Naive thymus-derived CD8-positive, alpha-beta T cell (primary cell): ENCODE measurements around the gene SDF4. TPM values are rescaled to one million over a fixed set of nuclear protein-coding genes. Genes with fewer than 3 reads are reported as not detected.
A peak's percentile ranks its signal among the peaks of the same experiment; 100 is the strongest.

Experiments used
- ATAC-seq, 2 donors: fragments of 150-1000 bp; cut with Tn5 transposase in 1 of 2; sonication (Bioruptor Pico), chemical (Tn5 transposase) in 1 of 2; 1 replicate in 1 of 2; 2 replicates in 1 of 2; pipeline ENCODE4 v1.10.0; 2021; ENCODE audit warnings: mild to moderate bottlenecking in 2 of 2, moderate library complexity in 2 of 2
- POLR2A ChIA-PET: fragments of 350-600 bp; sonication (Branson Sonifier 250); formaldehyde crosslinking; loops from one replicate; lab custom pipeline; 2021; ENCODE audit warnings: antibody characterized with exemption; lab: Charles Lee
- DNase-seq, 10 donors: peaks; one replicate each; pipeline versions ENCODE4 v3.0.0 to v3.0.0-alpha.2; 2020 to 2022
- H3K27ac Mint-ChIP-seq, 10 donors: one replicate each; pipeline ENCODE4 v1.8.0; 2020 to 2022; ENCODE audit warnings: mild to moderate bottlenecking in 10 of 10, mixed read lengths in 10 of 10, moderate library complexity in 4 of 10, inconsistent platforms in 1 of 10
- H3K27me3 Mint-ChIP-seq, 5 donors: one replicate each; pipeline ENCODE4 v1.8.0; 2021 to 2022; ENCODE audit warnings: mixed read lengths in 5 of 5
- H3K36me3 Mint-ChIP-seq, 3 donors: one replicate each; pipeline ENCODE4 v1.8.0; 2020 to 2022; ENCODE audit warnings: mixed read lengths in 3 of 3, mild to moderate bottlenecking in 2 of 3, inconsistent platforms in 1 of 3
- H3K4me1 Mint-ChIP-seq, 4 donors: one replicate each; pipeline ENCODE4 v1.8.0; 2021 to 2022; ENCODE audit warnings: mixed read lengths in 4 of 4
- H3K4me3 Mint-ChIP-seq, 10 donors: one replicate each; pipeline ENCODE4 v1.8.0; 2020 to 2022; ENCODE audit warnings: mild to moderate bottlenecking in 10 of 10, mixed read lengths in 10 of 10, moderate library complexity in 6 of 10, inconsistent platforms in 1 of 10
- H3K9me3 Mint-ChIP-seq, 9 donors: one replicate each; pipeline ENCODE4 v1.8.0; 2020 to 2022; ENCODE audit warnings: mixed read lengths in 9 of 9, mild to moderate bottlenecking in 3 of 9, inconsistent platforms in 1 of 9, moderate library complexity in 1 of 9
- polyA plus RNA-seq, 3 donors: library from polyadenylated mRNA; unstranded; fragments of 300-500 nt; fragmentation: Illumina TruSeq; gene quantifications; one replicate each; pipeline ENCODE4 v1.2.3, GENCODE V29; 2021
- total RNA-seq, 8 experiments: library from RNA in 2 of 8; stranded (reverse) in 2 of 8; gene quantifications; one replicate each; pipeline ENCODE4 v1.2.3 and lab custom pipeline; 2021 to 2026

Gene SDF4
- total and polyA plus RNA-seq, 5 experiments from 2014 or later: 73.8 to 115 (median 86.3) TPM

GRCh38 chr1:1245817-1246576 lies 14.2 kb upstream of the SDF4 start:
- Mint-ChIP-seq H3K4me3 (peak overlapping the region in 2 of 10 donors; percentile 24 to 29), H3K9me3 (no peaks in the 10 kb centered on the region), H3K27ac (no peak overlapping the region), H3K36me3 (no peaks in the 10 kb centered on the region), H3K27me3 (peaks cover 0 to 1% (median 0%) of the 10 kb centered on the region in 5 donors), H3K4me1 (peaks cover 4 to 13% (median 13%) of the 10 kb centered on the region in 4 donors)
- ATAC-seq (no peak), DNase-seq (no peak)
- POLR2A ChIA-PET: interaction anchor here (0.6 kb wide), 1 partner anchor 160 kb away, joined by 4 read pairs; no protein-coding TSS in a partner anchor

- no peaks in the 10 kb centered on the region for H3K9me3 Mint-ChIP-seq
- H3K4me1 Mint-ChIP-seq: peaks cover 2 to 7% (median 7%) of the 10 kb centered on the region in 4 donors
- H3K27me3 Mint-ChIP-seq: peaks cover 0 to 1% (median 0%) of the 10 kb centered on the region in 5 donors
- H3K27ac Mint-ChIP-seq: no peak overlapping the region
- no peaks in the 10 kb centered on the region for H3K36me3 Mint-ChIP-seq
- ATAC-seq: no peak
- no peak for DNase-seq
- no peak overlapping the region for H3K4me3 Mint-ChIP-seq
- POLR2A ChIA-PET: no interaction called here
Observed at GRCh38 chr1:1245178-1245816, 13.5 kb upstream of the SDF4 start.

- no peaks in the 10 kb centered on the region for H3K36me3 Mint-ChIP-seq
- H3K9me3 Mint-ChIP-seq: no peaks in the 10 kb centered on the region
- peaks cover 0 to 2% (median 0%) of the 10 kb centered on the region in 4 donors for H3K4me1 Mint-ChIP-seq
- no peak overlapping the region for H3K27ac Mint-ChIP-seq
- ATAC-seq (no peak), DNase-seq (peak in 1 of 10 donors; percentile 30)
- H3K4me3 Mint-ChIP-seq: no peak overlapping the region
- POLR2A ChIA-PET: no interaction called here
- H3K27me3 Mint-ChIP-seq: peaks cover 0 to 1% (median 0%) of the 10 kb centered on the region in 5 donors
Observed at GRCh38 chr1:1244192-1244811, 12.5 kb upstream of the SDF4 start.

- H3K27me3 Mint-ChIP-seq: peaks cover 0 to 1% (median 0%) of the 10 kb centered on the region in 5 donors
- H3K27ac Mint-ChIP-seq: no peak overlapping the region
- ATAC-seq (no peak), DNase-seq (no peak)
- no peaks in the 10 kb centered on the region for H3K36me3 Mint-ChIP-seq
- POLR2A ChIA-PET: interaction anchor here (1.0 kb wide), 1 partner anchor 94 kb away, joined by 3 read pairs; no protein-coding TSS in a partner anchor
- H3K4me1 Mint-ChIP-seq: peaks cover 0 to 2% (median 0%) of the 10 kb centered on the region in 4 donors
- no peaks in the 10 kb centered on the region for H3K9me3 Mint-ChIP-seq
- peak overlapping the region in 1 of 10 donors; percentile 20 for H3K4me3 Mint-ChIP-seq
Observed at GRCh38 chr1:1243807-1244191, 12.0 kb upstream of the SDF4 start.

- H3K27ac Mint-ChIP-seq: no peak overlapping the region
- H3K4me1 Mint-ChIP-seq: peaks cover 0 to 2% (median 0%) of the 10 kb centered on the region in 4 donors
- ATAC-seq (no peak), DNase-seq (no peak)
- H3K4me3 Mint-ChIP-seq: no peak overlapping the region
- no peaks in the 10 kb centered on the region for H3K9me3 Mint-ChIP-seq
- peaks cover 0 to 1% (median 0%) of the 10 kb centered on the region in 5 donors for H3K27me3 Mint-ChIP-seq
- POLR2A ChIA-PET: interaction anchor here (1.0 kb wide), 1 partner anchor 94 kb away, joined by 3 read pairs; no protein-coding TSS in a partner anchor
- H3K36me3 Mint-ChIP-seq: no peaks in the 10 kb centered on the region
Observed at GRCh38 chr1:1243266-1243660, 11.5 kb upstream of the SDF4 start.

- H3K27me3 Mint-ChIP-seq: peaks cover 0 to 1% (median 0%) of the 10 kb centered on the region in 5 donors
- H3K36me3 Mint-ChIP-seq: no peaks in the 10 kb centered on the region
- ATAC-seq (no peak), DNase-seq (no peak)
- POLR2A ChIA-PET: interaction anchor here (0.8 to 1.0 kb wide), 2 partner anchors 8 to 93 kb away, joined by 3 read pairs; no protein-coding TSS in a partner anchor
- H3K9me3 Mint-ChIP-seq: no peaks in the 10 kb centered on the region
- peaks cover 0 to 2% (median 0%) of the 10 kb centered on the region in 4 donors for H3K4me1 Mint-ChIP-seq
- no peak overlapping the region for H3K27ac Mint-ChIP-seq
- no peak overlapping the region for H3K4me3 Mint-ChIP-seq
Observed at GRCh38 chr1:1242461-1243265, 10.9 kb upstream of the SDF4 start.

- Mint-ChIP-seq H3K27me3 (no peaks in the 10 kb centered on the region), H3K9me3 (no peaks in the 10 kb centered on the region), H3K4me1 (peaks cover 0 to 4% (median 0%) of the 10 kb centered on the region in 4 donors), H3K4me3 (no peak overlapping the region), H3K27ac (no peak overlapping the region), H3K36me3 (no peaks in the 10 kb centered on the region)
- ATAC-seq (no peak), DNase-seq (no peak)
- POLR2A ChIA-PET: interaction anchor here (0.6 kb wide), 1 partner anchor 13 kb away, joined by 3 read pairs; no protein-coding TSS in a partner anchor
Observed at GRCh38 chr1:1241588-1242219, 9.9 kb upstream of the SDF4 start.

- no peaks in the 10 kb centered on the region for H3K36me3 Mint-ChIP-seq
- H3K4me3 Mint-ChIP-seq: no peak overlapping the region
- H3K27ac Mint-ChIP-seq: no peak overlapping the region
- peaks cover 0 to 4% (median 0%) of the 10 kb centered on the region in 4 donors for H3K4me1 Mint-ChIP-seq
- DNase-seq: no peak
- H3K9me3 Mint-ChIP-seq: no peaks in the 10 kb centered on the region
- POLR2A ChIA-PET: interaction anchor here (0.5 to 0.6 kb wide), 2 partner anchors 14 to 767 kb away, joined by 3 to 4 read pairs; no protein-coding TSS in a partner anchor
- ATAC-seq: no peak
- no peaks in the 10 kb centered on the region for H3K27me3 Mint-ChIP-seq
Observed at GRCh38 chr1:1240822-1241587, 9.2 kb upstream of the SDF4 start.

GRCh38 chr1:1240348-1240732 lies 8.5 kb upstream of the SDF4 start:
- Mint-ChIP-seq H3K27ac (no peak overlapping the region), H3K4me3 (no peak overlapping the region), H3K9me3 (no peaks in the 10 kb centered on the region), H3K4me1 (peaks cover 0 to 2% (median 0%) of the 10 kb centered on the region in 4 donors), H3K36me3 (no peaks in the 10 kb centered on the region), H3K27me3 (no peaks in the 10 kb centered on the region)
- POLR2A ChIA-PET: no interaction called here
- ATAC-seq: no peak
- DNase-seq: no peak

- Mint-ChIP-seq H3K4me1 (peaks cover 0 to 2% (median under 1%) of the 10 kb centered on the region in 4 donors), H3K27ac (no peak overlapping the region), H3K4me3 (no peak overlapping the region), H3K36me3 (no peaks in the 10 kb centered on the region), H3K27me3 (no peaks in the 10 kb centered on the region), H3K9me3 (no peaks in the 10 kb centered on the region)
- POLR2A ChIA-PET: interaction anchor here (0.9 kb wide), 1 partner anchor 21 kb away, joined by 3 read pairs; no protein-coding TSS in a partner anchor
- ATAC-seq (no peak), DNase-seq (no peak)
Observed at GRCh38 chr1:1239614-1240347, 8.0 kb upstream of the SDF4 start.
